ENCODE data around the gene PTGER3.
"Not testable (repeated sequence)": the region's sequence is repeated elsewhere in the genome, so short reads cannot be mapped to it uniquely, and the experiment has no call there.

The PTGER3 gene

DNA sequence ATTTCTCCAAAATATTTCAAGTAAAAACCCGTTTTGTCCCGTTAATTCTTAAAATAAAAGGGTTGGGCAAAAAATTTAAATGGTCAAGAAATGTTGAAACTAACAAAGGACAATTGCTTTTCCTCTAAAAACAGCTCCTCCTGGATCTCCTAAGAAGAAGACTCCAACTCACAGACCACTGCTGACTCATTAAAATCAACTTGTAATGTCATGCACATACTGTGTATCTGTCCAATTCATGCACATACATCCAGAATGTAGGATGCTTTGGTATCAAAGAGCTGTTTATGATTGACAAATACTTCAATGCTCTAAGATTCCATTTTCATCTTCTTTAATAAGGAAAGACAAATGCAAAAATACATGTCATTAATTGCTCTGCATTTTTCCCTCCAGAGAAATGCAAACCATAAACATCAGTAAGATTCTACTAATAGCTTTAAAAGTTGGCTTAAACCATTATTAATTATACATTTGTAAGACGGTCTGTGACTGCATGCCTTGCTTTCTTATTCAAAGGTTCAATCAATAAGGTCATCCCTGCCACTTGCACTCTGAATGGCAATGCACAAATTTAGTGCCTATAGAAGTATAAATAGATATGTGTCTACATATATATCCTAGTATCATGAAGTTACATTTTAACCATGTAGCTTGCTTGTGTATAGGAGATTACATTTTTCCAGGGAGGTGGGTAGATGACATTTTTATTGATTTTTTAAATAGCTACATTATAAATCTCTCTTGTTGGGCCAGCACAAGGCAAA lies 44.7 kb downstream of the PTGER3 start:
- DNase-seq: no peak

DNA sequence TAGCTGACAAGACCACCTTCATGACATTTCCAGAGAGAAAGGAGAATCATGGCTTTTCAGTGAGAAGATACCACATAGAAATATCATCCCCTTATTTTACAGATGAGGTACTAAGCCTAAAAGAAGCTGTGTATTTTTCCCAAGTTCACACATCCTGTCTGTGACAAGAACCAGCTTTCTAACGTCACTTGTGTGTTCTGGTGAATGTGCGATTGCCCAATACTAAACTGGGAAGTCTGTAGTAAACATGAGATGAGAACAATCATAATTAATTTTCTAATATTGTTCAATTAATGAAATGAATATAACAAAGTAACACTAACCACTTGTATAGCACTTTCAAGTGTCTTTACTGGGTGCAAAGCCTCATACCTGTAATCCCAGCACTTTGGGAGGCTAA lies 46.0 kb downstream of the PTGER3 start:
- DNase-seq: no peak

DNA sequence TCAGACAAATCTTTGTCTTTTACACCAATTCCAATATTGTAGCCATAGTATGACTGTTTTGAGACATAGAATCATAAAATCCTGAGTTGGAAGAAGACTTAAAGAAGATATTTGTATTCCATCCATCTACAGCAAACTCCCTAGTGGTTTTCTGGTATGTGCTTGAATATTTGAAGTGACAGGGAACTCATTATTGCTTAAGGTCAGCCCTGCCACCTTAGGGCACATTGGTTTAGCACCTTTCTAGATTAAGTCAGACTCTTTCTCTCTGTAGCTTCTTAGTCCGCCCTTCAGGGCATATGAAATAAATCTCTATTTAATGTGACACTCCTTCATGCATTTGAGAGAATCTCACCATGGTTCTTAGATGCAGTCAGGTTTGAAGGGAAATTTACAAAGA lies 49.8 kb downstream of the PTGER3 start:
- DNase-seq: no peak

DNA sequence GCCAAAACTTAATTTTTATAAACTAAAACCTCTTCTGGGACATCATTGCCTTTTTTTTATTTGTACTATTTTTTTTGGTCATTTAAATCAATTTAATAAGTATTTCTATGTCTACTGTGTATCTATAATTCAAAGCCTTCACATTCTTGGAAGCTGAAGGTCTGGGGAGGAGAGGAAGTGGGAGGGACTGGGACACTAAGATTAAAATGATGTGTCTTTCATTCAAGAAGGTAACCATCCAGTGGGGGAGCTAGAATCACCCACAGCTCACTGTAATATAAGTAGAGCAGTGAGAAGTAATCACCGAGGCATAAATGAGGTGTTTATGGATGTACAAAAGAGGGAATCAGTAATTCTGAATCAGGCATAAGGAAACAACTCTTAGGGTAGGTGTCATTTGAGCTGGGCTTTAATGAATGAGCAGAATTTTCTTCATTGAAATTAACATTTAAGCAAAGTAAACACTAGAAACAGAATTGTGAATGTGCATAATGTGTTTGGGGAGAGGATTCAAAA lies 52.8 kb downstream of the PTGER3 start:
- no peak for DNase-seq

DNA sequence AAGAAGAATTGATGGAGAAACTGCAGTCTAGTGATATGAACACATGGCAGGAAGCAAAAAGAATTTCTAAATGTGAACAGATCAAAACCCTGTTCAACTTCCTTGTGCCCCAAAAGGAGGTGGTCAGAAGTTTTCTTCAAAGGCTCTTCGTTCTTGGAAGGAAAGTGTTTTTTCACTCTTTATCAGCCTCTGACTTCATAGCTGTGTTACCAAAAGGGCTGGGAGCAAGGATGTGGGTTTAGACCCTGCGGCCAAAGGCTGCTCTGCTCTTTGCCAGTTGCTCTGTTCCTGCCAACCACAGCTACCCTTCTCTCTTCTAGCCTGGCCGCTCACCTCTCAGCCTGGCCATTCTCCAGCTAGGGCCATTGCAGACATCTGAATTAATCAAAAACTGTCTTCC lies 53.8 kb downstream of the PTGER3 start:
- DNase-seq: no peak

DNA sequence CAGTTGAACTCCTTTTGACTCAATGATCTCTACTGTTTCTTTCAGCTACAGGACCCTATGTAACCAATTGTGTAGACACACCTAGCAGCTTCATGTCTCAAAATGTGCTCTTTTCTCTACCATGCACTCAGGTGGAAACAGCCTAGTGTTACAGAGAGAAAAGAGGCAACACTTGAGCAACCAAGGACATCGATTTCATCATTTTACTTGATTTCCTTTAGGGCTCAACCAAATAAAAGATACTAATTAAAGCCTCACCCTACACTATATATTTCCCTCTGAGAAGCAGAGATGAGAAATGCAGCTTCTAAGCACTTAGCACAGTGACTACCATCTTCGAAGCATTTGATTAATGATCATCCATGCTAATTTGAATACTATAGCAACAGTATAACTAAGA lies 55.1 kb downstream of the PTGER3 start:
- no peak for DNase-seq

DNA sequence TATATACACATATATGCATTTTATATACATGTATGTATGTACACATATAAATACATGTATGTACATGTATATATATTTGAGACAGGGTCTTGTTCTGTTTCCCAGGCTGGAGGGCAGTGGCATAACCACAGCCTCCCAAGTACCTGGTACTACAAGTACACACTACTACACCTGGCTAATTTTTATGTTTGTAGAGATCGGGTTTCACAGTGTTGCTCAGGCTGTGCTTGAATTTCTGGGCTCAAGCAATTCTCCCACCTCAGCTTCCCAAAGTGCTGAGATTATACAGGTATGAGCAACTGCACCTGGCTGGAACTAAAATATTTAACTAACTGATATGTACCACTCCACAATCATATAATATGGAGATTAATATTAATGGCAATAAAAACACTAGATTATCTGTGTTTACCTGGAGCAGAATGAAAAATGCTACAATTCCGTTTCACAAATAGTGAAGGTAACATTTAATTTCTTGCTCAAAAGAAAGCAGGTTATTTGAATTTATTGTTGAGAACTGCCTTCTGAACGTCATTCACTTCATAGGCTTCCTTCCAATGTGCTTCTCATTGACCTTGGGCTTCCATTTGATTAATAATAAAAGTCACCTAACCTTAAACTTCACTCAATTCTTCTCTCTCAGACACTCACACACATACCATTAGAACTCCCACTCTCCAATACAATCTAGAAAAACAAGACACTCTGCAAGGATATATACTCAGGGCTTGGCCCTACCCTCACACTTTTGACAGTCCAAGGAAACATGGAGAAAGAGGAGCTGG lies 57.0 kb downstream of the PTGER3 start:
- DNase-seq: peak; percentile 27

DNA sequence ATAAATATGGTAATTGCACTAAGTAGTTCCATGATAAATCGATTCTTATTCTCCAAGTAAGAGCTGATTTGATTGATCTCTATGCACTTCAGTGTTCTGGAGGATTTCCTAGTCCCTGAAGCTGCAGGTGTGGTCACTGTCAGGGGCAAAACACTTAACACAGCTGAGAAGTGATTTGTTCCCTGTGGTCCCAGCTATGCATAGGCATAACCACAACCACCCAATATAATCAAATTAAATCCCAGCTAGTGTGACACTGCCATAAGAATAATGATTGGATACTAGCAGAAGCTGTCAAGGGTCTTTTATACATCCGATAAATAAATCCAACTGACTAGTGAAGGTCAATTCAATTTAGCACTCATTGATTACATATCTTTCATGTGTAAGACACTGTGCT lies 60.1 kb downstream of the PTGER3 start:
- DNase-seq: no peak

DNA sequence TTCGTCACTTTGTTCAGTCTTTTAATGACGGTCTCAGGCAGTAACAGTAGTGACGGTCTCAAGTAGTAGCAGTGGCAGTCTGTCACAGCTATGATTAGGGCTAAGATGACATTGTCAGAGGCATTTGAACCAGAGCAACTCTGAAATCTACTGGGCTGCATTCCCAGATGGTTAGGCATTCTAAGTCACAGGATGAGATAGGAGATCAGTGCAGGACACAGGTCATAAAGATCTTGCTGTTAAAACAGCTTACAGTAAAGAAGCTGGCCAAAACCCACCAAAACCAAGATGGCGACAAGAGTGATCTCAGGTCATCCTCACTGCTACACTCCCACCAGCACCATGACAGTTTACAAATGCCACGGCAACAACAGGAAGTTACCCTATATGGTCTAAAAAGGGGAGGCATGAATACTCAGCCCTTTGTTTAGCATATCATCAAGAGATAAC lies 61.8 kb downstream of the PTGER3 start:
- not testable (repeated sequence) for DNase-seq

DNA sequence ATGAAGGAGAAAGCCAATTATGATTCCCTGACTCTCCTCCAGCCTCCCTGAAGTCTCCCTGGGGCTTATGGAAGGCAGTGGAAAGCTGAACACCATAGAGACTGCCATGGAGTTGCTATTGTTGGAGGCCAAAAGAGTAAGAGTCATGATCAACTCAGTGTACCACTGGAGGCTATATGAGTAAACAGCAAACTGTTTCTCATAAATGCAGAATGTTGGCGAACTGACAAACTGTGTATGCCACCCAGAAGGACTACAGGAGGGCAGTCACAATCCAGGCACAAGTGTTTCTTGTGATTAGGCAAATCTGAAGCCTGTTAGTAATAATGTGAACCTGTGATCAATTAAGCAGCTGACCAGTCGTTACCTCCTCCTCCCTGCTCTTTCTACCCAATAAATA lies 62.3 kb downstream of the PTGER3 start:
- not testable (repeated sequence) for DNase-seq

DNA sequence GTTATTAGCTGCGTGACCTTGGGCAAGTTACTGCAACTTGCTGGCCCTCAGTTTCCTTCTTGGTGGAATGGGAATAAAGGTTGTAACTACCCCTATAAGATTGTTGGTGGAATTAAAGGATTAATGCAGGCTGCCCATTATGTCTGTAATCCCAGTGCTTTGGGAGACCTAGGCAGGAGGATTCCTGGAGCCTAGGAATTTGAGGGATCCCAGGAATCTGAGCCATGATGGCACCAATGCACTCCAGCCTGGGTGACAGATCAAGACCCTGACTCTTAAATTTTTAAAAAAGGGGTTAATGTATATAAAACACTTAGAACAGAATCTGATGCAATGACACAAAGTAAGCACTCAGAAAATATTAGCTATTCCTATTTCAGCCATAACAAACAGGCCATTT lies 67.3 kb downstream of the PTGER3 start:
- no peak for DNase-seq

DNA sequence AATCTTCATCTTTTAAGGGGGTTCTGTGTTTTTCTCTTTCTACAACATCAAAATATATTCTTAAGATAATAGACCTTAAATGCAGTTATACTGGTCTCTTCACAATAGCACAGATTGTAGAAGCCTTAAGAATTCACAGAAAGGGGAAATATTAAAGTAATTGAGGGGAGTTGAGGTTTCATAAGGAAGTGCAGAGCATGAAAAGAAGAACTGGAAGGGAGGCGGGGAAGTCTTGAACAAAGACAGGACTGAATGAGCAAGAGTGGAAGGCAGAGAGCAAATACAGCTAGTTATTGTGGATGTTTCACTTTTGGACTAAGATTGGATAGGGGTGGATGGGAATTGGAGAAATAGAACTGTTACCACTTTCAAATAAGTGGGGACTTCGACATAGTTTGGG lies 67.7 kb downstream of the PTGER3 start:
- DNase-seq: no peak

DNA sequence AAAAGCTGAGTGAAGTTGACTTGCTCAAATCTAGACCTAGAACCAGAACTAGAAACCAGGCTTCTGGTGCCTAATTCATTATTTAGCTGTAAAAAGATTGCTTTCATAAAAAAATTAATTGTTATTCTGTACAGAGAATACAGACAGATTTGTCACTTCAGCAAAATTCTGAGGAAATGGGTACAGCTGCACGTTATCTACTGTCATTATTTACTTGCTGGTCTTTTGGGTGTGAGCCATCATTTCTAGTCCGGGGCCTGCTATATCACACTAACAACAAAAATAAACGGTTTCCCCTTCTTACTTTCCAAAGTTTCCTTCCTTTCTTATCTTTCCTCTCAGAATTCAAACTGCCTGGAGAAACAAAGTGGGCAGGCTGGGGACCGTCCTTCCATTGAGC lies 68.3 kb downstream of the PTGER3 start:
- DNase-seq: no peak

DNA sequence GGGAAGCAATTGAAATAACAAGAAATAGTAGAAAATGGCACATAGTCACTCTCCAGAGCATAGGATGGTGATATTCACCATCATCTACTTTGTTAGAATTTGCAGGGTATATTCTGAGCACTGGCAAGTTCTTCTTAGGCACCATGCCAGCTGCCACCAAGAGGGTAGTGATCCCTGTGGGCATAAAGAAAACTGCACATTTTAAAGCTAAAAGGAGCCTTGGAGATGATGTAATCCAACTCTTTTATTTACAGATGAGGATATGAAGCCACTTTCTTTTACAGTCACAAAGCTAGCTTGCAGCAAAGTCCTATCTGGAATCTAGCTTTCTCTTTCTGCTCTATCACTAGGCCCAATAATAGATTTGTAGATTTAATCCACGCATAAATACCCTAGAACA lies 69.0 kb downstream of the PTGER3 start:
- DNase-seq: no peak

DNA sequence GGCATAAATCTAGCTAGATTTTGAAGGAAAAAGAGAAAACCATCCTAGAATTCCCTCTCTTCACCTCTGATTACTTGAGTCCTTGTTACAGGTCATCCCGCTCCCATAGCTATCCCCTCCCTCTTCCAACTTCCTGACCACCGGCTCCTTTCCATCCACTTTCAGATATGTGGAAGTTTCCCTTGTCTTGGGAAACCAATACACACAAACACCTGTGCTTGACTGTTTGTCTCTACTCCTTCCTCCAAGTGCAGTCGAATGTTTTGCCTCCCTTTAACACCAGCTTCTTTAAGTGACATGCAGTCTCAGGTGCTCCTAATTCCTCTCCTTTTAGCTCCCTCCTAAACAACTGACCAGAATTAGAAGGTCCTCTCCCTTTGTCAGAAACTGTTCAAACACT lies 70.0 kb downstream of the PTGER3 start:
- DNase-seq: no peak

DNA sequence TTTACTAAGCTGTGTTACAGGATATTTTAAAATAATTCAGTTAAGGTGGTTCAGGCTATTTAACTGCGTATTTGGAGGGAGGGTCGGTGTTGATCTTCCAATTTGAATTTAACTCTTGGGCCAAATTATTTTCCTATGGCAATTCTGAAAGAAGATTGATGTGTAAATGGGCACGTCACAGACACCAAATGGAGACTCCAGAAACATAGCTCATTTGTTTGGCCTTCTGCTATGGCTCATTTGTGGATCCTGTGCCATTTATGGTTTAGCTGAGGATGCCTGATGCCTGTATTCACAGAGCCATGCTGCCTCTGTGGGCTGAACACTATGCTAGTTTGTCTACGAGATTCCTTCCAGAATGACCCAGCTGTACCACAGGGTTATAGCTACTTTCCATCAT lies 70.6 kb downstream of the PTGER3 start:
- no peak for DNase-seq

DNA sequence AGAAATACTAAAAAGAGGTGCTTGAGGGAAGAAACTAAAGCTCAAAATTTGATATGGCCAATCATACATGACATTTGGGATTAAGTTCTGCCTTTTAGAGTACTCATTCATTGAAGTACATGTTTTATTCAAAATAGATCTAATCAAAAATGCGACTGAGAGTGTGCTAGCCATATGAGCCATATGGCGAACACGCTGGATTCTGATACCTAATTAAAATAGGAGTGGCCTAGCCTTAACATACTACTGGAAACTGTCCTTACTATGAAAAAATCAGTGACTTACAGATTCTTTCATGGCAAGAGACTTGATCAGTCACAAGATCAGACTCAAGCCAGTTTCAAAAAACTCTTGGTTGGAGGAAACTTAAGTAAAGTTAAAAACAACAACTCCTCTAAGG lies 73.9 kb downstream of the PTGER3 start:
- no peak for DNase-seq

DNA sequence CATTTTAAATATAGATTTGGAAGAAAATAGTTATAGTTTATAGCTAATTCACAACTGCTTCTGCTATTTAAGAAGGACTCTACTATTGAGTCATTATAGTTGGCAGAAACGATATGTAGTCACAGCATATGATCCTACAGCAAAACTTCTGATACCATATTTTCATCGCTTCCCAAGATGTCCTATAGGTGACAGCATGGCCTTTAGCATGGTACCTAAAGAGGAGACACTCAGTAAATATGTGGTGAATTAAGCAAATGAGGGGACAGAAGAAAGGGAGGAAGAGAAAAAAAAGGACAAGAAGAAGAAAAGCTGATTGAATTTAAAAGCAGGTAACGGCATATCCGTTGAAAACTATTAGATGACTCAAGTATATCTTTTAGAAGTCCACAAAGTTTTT lies 77.2 kb downstream of the PTGER3 start:
- DNase-seq: no peak

DNA sequence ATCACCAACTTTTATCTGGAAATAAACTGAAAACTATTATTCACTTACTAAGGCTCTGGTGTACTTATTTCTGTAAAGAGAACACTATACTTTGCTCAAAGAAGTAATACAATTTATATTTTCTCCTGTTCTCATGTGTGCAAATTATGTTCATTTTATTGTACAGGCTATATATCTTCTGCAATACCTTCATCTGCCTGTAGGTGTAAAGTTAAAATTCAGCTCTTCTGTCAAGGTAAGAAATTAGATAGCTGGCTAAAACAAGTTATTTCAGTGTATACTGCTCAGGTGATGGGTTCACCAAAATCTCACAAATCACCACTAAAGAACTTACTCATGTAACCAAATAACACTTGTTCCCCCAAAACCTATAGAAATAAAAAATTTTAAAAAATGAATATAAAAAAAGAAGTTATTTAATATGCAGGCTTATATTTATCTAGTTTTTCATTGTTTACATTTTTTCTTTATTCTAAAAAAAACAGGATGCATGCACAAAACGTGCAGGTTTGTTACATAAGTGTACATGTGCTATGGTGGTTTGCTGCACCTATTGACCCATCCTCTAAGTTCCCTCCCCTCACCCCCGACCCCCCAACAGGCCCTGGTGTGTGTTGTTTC lies 81.5 kb downstream of the PTGER3 start:
- no peak for DNase-seq

DNA sequence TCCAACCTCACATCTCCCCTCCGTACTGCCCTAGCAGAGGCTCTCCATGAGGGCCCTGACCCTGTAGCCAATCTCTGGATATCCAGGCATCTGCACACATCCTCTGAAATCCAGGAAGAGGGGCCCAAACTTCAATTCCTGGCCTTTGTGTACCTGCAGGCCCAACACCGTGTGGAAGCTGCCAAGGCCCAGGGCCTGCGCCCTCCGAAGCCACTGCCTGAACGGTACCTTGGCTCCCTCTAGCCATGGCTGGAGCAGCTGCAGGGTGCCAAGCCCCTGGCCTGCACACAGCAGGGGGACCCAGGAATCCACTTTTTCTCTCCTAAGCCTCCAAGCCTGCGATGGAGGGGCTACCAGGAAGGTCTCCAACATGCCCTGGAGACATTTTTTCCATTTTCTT lies 84.2 kb downstream of the PTGER3 start:
- DNase-seq: no peak

DNA sequence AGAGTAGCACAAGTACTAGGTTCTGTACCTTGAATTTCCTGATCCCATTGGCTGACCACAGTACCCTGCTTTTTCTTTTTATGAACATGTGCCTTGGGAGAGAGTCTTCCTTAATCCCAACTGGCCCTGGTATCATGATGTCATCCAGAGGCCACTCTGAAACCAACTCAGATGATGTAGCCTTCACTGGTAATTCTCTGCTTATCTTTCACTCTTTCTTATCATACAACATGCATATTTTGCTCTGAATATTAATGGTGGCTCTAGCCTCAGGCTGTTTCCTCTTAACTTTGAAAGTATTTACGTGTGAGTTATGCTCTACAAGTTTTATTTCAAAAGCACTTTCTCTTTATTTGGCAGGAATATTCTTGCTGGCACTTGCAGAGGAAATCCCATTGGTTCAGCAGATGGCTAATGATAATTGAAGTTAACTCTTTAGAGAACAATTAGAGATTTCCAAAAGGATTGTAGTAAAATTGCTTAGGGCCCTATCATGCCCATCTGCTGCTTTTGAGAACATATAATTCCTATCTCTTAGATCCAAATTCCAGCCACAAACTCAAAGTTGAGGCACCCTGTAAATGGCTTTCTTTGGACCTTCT lies 86.1 kb downstream of the PTGER3 start:
- no peak for DNase-seq

DNA sequence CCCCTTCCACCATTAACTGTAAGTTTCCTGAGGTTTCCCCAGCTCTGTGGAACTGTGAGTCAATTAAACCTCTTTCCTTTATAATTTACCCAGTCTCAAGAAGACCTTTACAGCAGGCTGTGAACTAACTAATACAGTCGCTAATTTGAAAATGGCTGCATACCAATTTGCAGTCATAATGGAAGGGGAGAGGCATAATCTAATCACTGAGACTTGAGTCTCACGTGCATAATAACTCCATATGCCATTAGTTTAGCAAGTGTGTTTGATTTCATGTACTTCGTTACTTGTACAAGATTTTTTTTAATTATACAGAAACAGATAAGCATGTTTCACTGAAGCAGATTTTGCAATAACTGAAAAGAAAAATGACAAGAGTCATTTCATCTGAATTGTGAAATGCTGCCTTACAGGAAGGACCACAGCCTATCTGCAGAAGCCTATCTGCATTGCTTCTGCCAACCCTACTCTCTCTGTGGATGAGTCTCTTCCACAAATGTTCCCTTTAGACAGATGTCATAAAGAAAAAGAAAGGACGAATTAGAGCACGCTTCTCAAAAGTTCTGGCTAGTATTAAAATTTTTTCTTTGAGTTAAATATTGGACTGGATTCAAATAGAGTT lies 99.1 kb downstream of the PTGER3 start:
- DNase-seq: no peak

DNA sequence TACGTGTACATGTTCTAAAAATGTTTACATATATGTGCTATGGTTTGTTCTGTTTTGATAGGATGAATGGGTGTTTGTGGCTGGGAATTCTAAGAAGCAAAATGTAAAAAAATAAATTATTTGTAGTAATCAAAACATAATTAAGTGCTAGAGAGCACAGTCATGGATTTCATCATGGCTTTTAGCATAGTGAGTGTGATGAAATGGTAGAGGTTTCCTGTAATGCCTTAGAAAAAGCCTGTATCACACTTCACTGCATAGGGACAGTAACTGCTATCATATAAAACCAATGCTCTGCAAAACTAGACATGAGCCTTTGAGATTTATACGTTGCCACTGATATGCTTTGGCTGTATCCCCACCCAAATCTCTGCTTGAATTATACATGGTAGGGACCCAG lies 99.8 kb downstream of the PTGER3 start:
- DNase-seq: no peak
